ENCODE measurements around the gene EIPR1. TPM values are rescaled to one million over a fixed set of nuclear protein-coding genes. Genes with fewer than 3 reads are reported as not detected.

Gene EIPR1
- polyA plus RNA-seq, 1 donor from 2014 or later = 138 TPM

DNA sequence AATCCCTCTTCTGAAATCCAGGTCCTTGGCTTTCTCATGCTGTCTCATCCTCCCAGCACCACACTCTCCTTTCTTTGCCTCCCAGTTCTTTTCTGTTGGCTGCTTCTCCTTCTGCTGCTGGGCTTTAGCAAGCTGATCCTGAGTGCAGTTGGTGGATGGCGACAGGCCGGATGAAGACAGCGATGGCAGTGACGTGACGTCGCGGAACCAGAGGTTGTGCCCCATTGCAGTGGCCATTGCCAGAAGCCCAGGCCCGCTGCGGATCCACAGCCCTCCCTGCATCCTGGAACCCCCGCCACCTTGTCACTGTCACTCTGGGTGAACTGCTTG is 75.2 kb downstream of the EIPR1 start:
- Histone ChIP-seq H3K79me2 (replicated peaks; ENCODE audit: insufficient read depth, low read length) (no peaks in the 10 kb centered on the region), H3K9me3 (ENCODE audit: low read length) (no peaks in the 10 kb centered on the region), H3K9ac (ENCODE audit: low read length) (peak overlapping the region; percentile 75), H4K20me1 (ENCODE audit: insufficient read depth) (no peaks in the 10 kb centered on the region), H3K27me3 (ENCODE audit: insufficient read depth, low read depth, low read length) (no peaks in the 10 kb centered on the region), H3K4me2 (ENCODE audit: low read length) (no peak overlapping the region), H3F3A (ENCODE audit: insufficient read depth, low read length, poor library complexity, severe bottlenecking) (no peaks in the 10 kb centered on the region), H2AFZ (ENCODE audit: low read depth, low read length) (no peak overlapping the region), H3K27ac (ENCODE audit: low read length) (peak overlapping the region; percentile 94), H3K4me3 (ENCODE audit: low read length) (no peak overlapping the region), H3K36me3 (ENCODE audit: insufficient read depth, low read length) (no peaks in the 10 kb centered on the region), H3K9me2 (ENCODE audit: insufficient read depth, low read length) (no peaks in the 10 kb centered on the region)
- no peak for TF ChIP-seq MXI1 (conservative IDR thresholded peaks at IDR 0.05; ENCODE audit: poor library complexity, severe bottlenecking)
- TF ChIP-seq, protein P1, sequence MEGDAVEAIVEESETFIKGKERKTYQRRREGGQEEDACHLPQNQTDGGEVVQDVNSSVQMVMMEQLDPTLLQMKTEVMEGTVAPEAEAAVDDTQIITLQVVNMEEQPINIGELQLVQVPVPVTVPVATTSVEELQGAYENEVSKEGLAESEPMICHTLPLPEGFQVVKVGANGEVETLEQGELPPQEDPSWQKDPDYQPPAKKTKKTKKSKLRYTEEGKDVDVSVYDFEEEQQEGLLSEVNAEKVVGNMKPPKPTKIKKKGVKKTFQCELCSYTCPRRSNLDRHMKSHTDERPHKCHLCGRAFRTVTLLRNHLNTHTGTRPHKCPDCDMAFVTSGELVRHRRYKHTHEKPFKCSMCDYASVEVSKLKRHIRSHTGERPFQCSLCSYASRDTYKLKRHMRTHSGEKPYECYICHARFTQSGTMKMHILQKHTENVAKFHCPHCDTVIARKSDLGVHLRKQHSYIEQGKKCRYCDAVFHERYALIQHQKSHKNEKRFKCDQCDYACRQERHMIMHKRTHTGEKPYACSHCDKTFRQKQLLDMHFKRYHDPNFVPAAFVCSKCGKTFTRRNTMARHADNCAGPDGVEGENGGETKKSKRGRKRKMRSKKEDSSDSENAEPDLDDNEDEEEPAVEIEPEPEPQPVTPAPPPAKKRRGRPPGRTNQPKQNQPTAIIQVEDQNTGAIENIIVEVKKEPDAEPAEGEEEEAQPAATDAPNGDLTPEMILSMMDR (IDR thresholded peaks at IDR 0.05; ENCODE audit: poor library complexity, severe bottlenecking) = no peak
- TF ChIP-seq EP300 (conservative IDR thresholded peaks at IDR 0.05; ENCODE audit: poor library complexity, severe bottlenecking) = no peak
- no peak for TF ChIP-seq POLR2AphosphoS5 (IDR thresholded peaks at IDR 0.05)
- no peak for TF ChIP-seq REST (IDR thresholded peaks at IDR 0.05; ENCODE audit: borderline replicate concordance)
- TF ChIP-seq EZH2 (IDR thresholded peaks at IDR 0.05; ENCODE audit: borderline replicate concordance, insufficient read depth, low read length, poor library complexity, severe bottlenecking) = no peak
- no peak for TF ChIP-seq TAF1 (IDR thresholded peaks at IDR 0.05; ENCODE audit: low read depth)

- no peak overlapping the region for H3K9ac ChIP-seq (ENCODE audit: low read length)
- no peaks in the 10 kb centered on the region for H4K20me1 ChIP-seq (ENCODE audit: insufficient read depth)
- no peak for TF ChIP-seq MXI1 (conservative IDR thresholded peaks at IDR 0.05; ENCODE audit: poor library complexity, severe bottlenecking)
- TF ChIP-seq, protein P1 (IDR thresholded peaks at IDR 0.05; ENCODE audit: poor library complexity, severe bottlenecking) = no peak
- no peak for TF ChIP-seq RAD21 (conservative IDR thresholded peaks at IDR 0.05)
- TF ChIP-seq TAF1 (IDR thresholded peaks at IDR 0.05; ENCODE audit: low read depth) = no peak
- no peak for TF ChIP-seq EP300 (conservative IDR thresholded peaks at IDR 0.05; ENCODE audit: poor library complexity, severe bottlenecking)
- TF ChIP-seq EZH2 (IDR thresholded peaks at IDR 0.05; ENCODE audit: borderline replicate concordance, insufficient read depth, low read length, poor library complexity, severe bottlenecking) = no peak
- no peak for TF ChIP-seq POLR2AphosphoS5 (IDR thresholded peaks at IDR 0.05)
- TF ChIP-seq REST (IDR thresholded peaks at IDR 0.05; ENCODE audit: borderline replicate concordance) = no peak
- TF ChIP-seq SMC3 (conservative IDR thresholded peaks at IDR 0.05; ENCODE audit: poor library complexity) = no peak
- no peaks in the 10 kb centered on the region for H3F3A ChIP-seq (ENCODE audit: insufficient read depth, low read length, poor library complexity, severe bottlenecking)
- no peaks in the 10 kb centered on the region for H3K36me3 ChIP-seq (ENCODE audit: insufficient read depth, low read length)
- H3K9me3 ChIP-seq (ENCODE audit: low read length) = no peaks in the 10 kb centered on the region
- no peak overlapping the region for H2AFZ ChIP-seq (ENCODE audit: low read depth, low read length)
- no peak overlapping the region for H3K4me3 ChIP-seq (ENCODE audit: low read length)
- H3K27me3 ChIP-seq (ENCODE audit: insufficient read depth, low read depth, low read length) = no peaks in the 10 kb centered on the region
- no peak overlapping the region for H3K4me2 ChIP-seq (ENCODE audit: low read length)
- no peaks in the 10 kb centered on the region for H3K9me2 ChIP-seq (ENCODE audit: insufficient read depth, low read length)
- H3K79me2 ChIP-seq (replicated peaks; ENCODE audit: insufficient read depth, low read length) = no peaks in the 10 kb centered on the region
- no peak overlapping the region for H3K27ac ChIP-seq (ENCODE audit: low read length)
Observed at GRCh38 chr2:3301001-3301400, 76.6 kb downstream of the EIPR1 start.

All from neural cell (in vitro differentiated cells).